DND-41 (cell line): ENCODE measurements around the gene PRPS1L1.

Experiments used
- ATAC-seq: fragments of 200-7000 bp; cut with Tn5 transposase; 3 replicates; pipeline ENCODE4 v1.9.1; 2021; ENCODE audit warnings: low read depth; ENCODE audit not compliant: insufficient read depth
- DNase-seq: peaks from one replicate; pipeline ENCODE4 v3.0.0-alpha.2; 2020
- H2AFZ ChIP-seq: 2 replicates; pipeline ENCODE4 v1.6.0; 2012; ENCODE audit warnings: low read depth, low read length
- H3K27ac ChIP-seq: 2 replicates; pipeline ENCODE4 v1.5.1; 2012; ENCODE audit warnings: low read length, inconsistent platforms
- H3K27me3 ChIP-seq: fragments of 200-600 bp; sonication (generic); 2 replicates; pipeline ENCODE4 v1.6.0; 2012; ENCODE audit warnings: low read length, mild to moderate bottlenecking, inconsistent platforms; ENCODE audit not compliant: insufficient read depth, poor library complexity
- H3K36me3 ChIP-seq: 2 replicates; pipeline ENCODE4 v1.5.1; 2012; ENCODE audit warnings: low read length, inconsistent platforms; ENCODE audit not compliant: insufficient read depth
- H3K4me1 ChIP-seq: 2 replicates; pipeline ENCODE4 v1.5.1; 2012; ENCODE audit warnings: mild to moderate bottlenecking, low read length; ENCODE audit not compliant: insufficient read depth
- H3K4me2 ChIP-seq: 2 replicates; pipeline ENCODE4 v1.6.0; 2012; ENCODE audit warnings: mild to moderate bottlenecking, moderate library complexity, low read length, inconsistent platforms; ENCODE audit not compliant: insufficient read depth
- H3K4me3 ChIP-seq, 2 experiments: fragments of 200-600 bp in 1 of 2; shearing (Covaris generic) in 1 of 2; 2 replicates each; pipeline ENCODE4 v1.5.1; 2012 to 2016; ENCODE audit warnings: inconsistent platforms in 2 of 2, low read length in 2 of 2, mild to moderate bottlenecking in 2 of 2, low read depth in 1 of 2, moderate library complexity in 1 of 2
- H3K79me2 ChIP-seq: 2 replicates; pipeline ENCODE4 v1.6.0; 2012; ENCODE audit warnings: low read length, inconsistent platforms; ENCODE audit not compliant: insufficient read depth
- H3K9ac ChIP-seq: 2 replicates; pipeline ENCODE4 v1.6.0; 2012; ENCODE audit warnings: low read depth, mild to moderate bottlenecking, inconsistent platforms, low read length, moderate library complexity
- H3K9me3 ChIP-seq: 2 replicates; pipeline ENCODE4 v1.5.1; 2012; ENCODE audit warnings: low read length, moderate library complexity, mild to moderate bottlenecking, inconsistent platforms; ENCODE audit not compliant: insufficient read depth, severe bottlenecking
- H4K20me1 ChIP-seq: 2 replicates; pipeline ENCODE4 v1.6.0; 2012; ENCODE audit warnings: low read length; ENCODE audit not compliant: insufficient read depth
- EZH2 ChIP-seq: IDR thresholded peaks from 3 replicates; pipeline ENCODE4 v1.6.1; 2012; ENCODE audit warnings: borderline replicate concordance, low read depth, mild to moderate bottlenecking, moderate library complexity, low read length, inconsistent platforms; ENCODE audit not compliant: severe bottlenecking
- TF ChIP-seq, protein P1 (sequence below): IDR thresholded peaks from 2 replicates; pipeline ENCODE4 v1.5.1; 2012; ENCODE audit warnings: borderline replicate concordance, low read length, moderate library complexity, mild to moderate bottlenecking; ENCODE audit not compliant: poor library complexity, severe bottlenecking; ENCODE audit errors: extremely low read depth

Gene PRPS1L1

DNA sequence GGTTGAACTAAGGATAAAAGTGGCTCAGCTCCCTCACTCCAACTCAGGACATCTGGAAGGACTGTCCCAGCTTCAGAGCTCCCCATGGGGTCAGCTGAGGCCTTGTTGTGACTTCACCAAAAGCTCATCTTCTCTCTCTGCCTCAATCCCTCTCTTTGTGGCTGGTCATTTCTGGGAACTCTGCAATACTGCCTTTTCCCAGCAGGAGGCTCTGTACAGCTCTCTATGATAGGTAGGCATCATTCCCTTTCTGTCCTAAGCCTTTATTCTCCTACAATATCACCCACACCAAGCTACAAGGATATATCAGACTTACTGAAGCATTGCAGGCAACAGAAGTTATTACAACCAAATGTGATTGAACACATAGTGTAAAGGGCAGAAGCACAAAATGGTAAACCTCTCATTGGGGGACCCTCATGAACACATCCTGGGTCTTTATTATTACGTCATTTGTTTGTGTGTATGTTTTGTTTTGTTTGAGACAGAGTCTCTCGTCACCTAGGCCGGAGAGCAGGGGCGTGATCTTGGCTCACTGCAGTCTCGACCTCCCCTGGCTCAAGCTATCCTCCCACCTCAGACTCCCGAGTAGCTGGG is 36.7 kb upstream of the PRPS1L1 start:
- Histone ChIP-seq H3K4me3 (no peak overlapping the region), H2AFZ (no peak overlapping the region), H3K4me1 (no peaks in the 10 kb centered on the region), H3K79me2 (no peaks in the 10 kb centered on the region), H3K4me2 (no peak overlapping the region), H3K9me3 (no peaks in the 10 kb centered on the region), H4K20me1 (no peaks in the 10 kb centered on the region), H3K9ac (no peak overlapping the region), H3K36me3 (no peaks in the 10 kb centered on the region), H3K27ac (no peak overlapping the region), H3K27me3 (peaks cover 2% of the 10 kb centered on the region)
- DNase-seq, result peak; percentile 13
- no peak for ATAC-seq
- no peak for TF ChIP-seq EZH2
- TF ChIP-seq, protein P1, sequence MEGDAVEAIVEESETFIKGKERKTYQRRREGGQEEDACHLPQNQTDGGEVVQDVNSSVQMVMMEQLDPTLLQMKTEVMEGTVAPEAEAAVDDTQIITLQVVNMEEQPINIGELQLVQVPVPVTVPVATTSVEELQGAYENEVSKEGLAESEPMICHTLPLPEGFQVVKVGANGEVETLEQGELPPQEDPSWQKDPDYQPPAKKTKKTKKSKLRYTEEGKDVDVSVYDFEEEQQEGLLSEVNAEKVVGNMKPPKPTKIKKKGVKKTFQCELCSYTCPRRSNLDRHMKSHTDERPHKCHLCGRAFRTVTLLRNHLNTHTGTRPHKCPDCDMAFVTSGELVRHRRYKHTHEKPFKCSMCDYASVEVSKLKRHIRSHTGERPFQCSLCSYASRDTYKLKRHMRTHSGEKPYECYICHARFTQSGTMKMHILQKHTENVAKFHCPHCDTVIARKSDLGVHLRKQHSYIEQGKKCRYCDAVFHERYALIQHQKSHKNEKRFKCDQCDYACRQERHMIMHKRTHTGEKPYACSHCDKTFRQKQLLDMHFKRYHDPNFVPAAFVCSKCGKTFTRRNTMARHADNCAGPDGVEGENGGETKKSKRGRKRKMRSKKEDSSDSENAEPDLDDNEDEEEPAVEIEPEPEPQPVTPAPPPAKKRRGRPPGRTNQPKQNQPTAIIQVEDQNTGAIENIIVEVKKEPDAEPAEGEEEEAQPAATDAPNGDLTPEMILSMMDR, result peak; percentile 57

DNA sequence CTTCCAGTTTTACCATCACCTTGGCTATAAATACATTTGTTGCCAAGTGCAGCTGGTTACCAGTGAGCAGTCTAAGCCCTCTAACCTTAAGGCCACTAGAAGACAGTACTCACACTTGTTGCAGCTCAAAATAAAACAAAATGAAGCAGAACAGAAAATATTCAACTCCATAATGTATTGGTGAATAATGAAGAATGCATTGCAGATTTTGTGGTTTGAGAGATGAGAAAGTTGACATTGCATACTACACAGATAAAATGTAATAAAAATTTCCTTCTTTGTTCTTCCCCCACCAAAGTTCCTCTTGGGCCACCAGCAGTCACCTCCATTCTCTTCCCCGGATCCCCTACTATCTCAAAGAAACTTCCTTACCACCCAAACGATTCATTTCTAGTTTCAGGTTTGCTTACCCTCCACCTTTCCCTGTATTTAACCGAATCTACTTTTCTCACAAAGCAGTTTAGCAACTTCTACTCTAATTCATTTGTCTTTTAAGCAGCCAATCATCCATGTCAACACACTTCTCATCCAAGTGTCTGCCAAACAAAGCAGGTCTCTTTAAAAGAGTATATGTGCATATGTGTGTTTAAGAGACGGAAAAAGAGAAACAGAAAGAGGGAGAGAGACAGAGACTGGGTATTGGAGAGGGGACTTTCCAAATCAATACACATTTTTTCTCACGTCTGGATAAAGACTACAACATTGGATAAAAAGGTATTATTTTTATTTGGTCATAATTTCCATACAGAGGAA is 35.7 kb upstream of the PRPS1L1 start:
- DNase-seq, result no peak
- no peaks in the 10 kb centered on the region for H3K4me1 ChIP-seq
- H2AFZ ChIP-seq, result no peak overlapping the region
- TF ChIP-seq, protein P1, result no peak
- TF ChIP-seq EZH2, result no peak
- H3K9ac ChIP-seq, result no peak overlapping the region
- no peaks in the 10 kb centered on the region for H3K9me3 ChIP-seq
- no peak overlapping the region for H3K27ac ChIP-seq
- no peak overlapping the region for H3K4me2 ChIP-seq
- H3K4me3 ChIP-seq, result no peak overlapping the region
- no peaks in the 10 kb centered on the region for H3K79me2 ChIP-seq
- peaks cover 2% of the 10 kb centered on the region for H3K27me3 ChIP-seq
- H4K20me1 ChIP-seq, result no peaks in the 10 kb centered on the region
- H3K36me3 ChIP-seq, result no peaks in the 10 kb centered on the region
- no peak for ATAC-seq

DNA sequence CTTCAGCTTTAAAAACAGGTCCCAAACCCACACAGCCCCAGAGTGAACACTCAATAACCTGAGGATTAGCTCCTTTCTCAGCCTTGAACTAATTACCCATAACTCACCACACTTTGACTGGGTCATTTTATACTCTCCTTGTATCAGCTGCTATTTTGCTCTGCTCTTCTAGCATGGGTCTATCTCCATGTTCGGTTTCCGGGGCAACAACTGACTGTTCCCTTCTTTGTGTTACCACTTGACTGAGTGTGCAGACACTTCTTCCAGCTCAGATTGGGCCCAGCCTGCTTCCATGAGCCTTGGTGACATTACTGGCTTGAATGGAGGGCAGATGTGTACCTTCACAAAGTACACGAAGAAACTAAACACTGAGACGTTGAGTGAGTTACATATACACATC is 31.5 kb upstream of the PRPS1L1 start:
- Histone ChIP-seq H3K9ac (no peak overlapping the region), H3K79me2 (no peaks in the 10 kb centered on the region), H3K36me3 (no peaks in the 10 kb centered on the region), H2AFZ (no peak overlapping the region), H3K27me3 (no peaks in the 10 kb centered on the region), H4K20me1 (no peaks in the 10 kb centered on the region), H3K4me1 (no peaks in the 10 kb centered on the region), H3K4me2 (no peak overlapping the region), H3K4me3 (no peak overlapping the region), H3K27ac (no peak overlapping the region), H3K9me3 (no peaks in the 10 kb centered on the region)
- no peak for DNase-seq
- TF ChIP-seq, protein P1, result no peak
- TF ChIP-seq EZH2, result no peak
- ATAC-seq, result no peak
